Thoracic aorta (tissue), 2 donors: Measurements from ENCODE around the gene COP1. TPM values are rescaled to one million over a fixed set of nuclear protein-coding genes. Genes with fewer than 3 reads are reported as not detected.

Source experiments
- ATAC-seq: fragments of 150-250 bp; one replicate; pipeline ENCODE4 v1.8.0; 2017; ENCODE audit warnings: low read depth; ENCODE audit not compliant: insufficient number of reproducible peaks, low FRiP score
- DNase-seq: peaks from one replicate; pipeline ENCODE4 v3.0.0-alpha.2; 2020; ENCODE audit warnings: low spot score
- H3K27ac ChIP-seq, 2 donors: fragments of 200-600 bp; sonication (generic); 1 replicate in 1 of 2; 2 replicates in 1 of 2; pipeline ENCODE4 v1.5.1; 2016; ENCODE audit warnings: mild to moderate bottlenecking in 2 of 2, moderate library complexity in 2 of 2
- H3K27me3 ChIP-seq: fragments of 200-600 bp; sonication (generic); replicated peaks from 2 replicates; pipeline ENCODE4 v1.6.0; 2016; ENCODE audit warnings: mild to moderate bottlenecking; ENCODE audit not compliant: insufficient read depth
- H3K36me3 ChIP-seq: fragments of 200-600 bp; sonication (generic); one replicate; pipeline ENCODE4 v1.5.1; 2016
- H3K4me1 ChIP-seq, 2 donors: fragments of 200-600 bp; sonication (generic); 1 replicate in 1 of 2; 2 replicates in 1 of 2; pipeline versions ENCODE4 v1.5.1 to v1.6.0; 2016; ENCODE audit warnings: low read depth in 2 of 2, mild to moderate bottlenecking in 1 of 2; ENCODE audit not compliant: control insufficient read depth in 1 of 2
- H3K4me3 ChIP-seq: fragments of 200-600 bp; sonication (generic); 2 replicates; pipeline ENCODE4 v1.5.1; 2016; ENCODE audit warnings: mild to moderate bottlenecking
- H3K9me3 ChIP-seq: fragments of 200-600 bp; sonication (generic); 2 replicates; pipeline ENCODE4 v1.5.1; 2016
- CTCF ChIP-seq: fragments of 200-600 bp; sonication (generic); IDR thresholded peaks from one replicate; pipeline ENCODE4 v1.5.1; 2019; ENCODE audit warnings: antibody characterized with exemption
- total RNA-seq, 2 donors: library from RNA; depleted of rRNA; stranded (reverse); fragments of >200 nt; gene quantifications; one replicate each; pipeline versions ENCODE4 v1.1.0 to v1.2.3, GENCODE V29; 2016

The COP1 gene
- total RNA-seq, 2 donors from 2014 or later = 62.2 to 68.6 TPM

- Histone ChIP-seq H3K27ac (peak overlapping the region in 1 of 2 donors; percentile 8), H3K36me3 (no peaks in the 10 kb centered on the region), H3K27me3 (no peaks in the 10 kb centered on the region), H3K4me1 (no peaks in the 10 kb centered on the region), H3K9me3 (no peaks in the 10 kb centered on the region), H3K4me3 (no peak overlapping the region)
- ATAC-seq = peak; percentile 48
- no peak for TF ChIP-seq CTCF
- DNase-seq = no peak
Measured at GRCh38 chr1:175941164-175941563, 265.9 kb downstream of the COP1 start.

- no peak for DNase-seq
- ATAC-seq = no peak
- Histone ChIP-seq H3K4me1 (peaks cover 23 to 36% of the 10 kb centered on the region in 2 donors), H3K36me3 (no peaks in the 10 kb centered on the region), H3K27ac (no peak overlapping the region), H3K9me3 (no peaks in the 10 kb centered on the region), H3K27me3 (no peaks in the 10 kb centered on the region), H3K4me3 (no peak overlapping the region)
- TF ChIP-seq CTCF = no peak
Measured at GRCh38 chr1:175936736-175937135, 270.4 kb downstream of the COP1 start.

DNA sequence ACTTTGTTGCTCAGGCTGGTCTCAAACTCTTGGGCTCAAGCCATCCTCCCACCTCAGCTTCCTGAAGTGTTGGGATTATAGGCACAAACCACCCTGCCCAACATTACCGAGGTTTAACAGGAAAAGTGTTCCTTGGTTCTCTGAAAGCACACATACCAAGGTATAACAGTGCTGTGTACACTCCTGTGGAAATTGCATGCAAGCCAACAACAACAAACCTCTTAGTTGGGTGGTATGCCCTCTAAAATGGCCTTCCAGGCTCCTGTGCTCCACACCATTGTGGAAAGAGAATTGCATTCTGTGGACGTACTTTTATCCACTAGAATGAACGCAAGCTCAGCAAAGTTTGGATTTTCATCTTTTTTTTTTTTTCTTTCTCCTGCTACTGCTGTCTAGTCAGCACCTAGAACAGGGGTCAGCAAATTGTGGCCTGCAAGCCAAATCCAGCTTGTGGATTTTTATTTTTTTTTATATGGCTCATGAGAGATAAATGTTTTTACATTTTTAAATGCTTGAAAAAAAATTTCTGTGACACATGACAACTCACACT lies 271.4 kb downstream of the COP1 start:
- DNase-seq (no peak), ATAC-seq (no peak)
- Histone ChIP-seq H3K36me3 (no peaks in the 10 kb centered on the region), H3K27me3 (no peaks in the 10 kb centered on the region), H3K27ac (no peak overlapping the region), H3K9me3 (no peaks in the 10 kb centered on the region), H3K4me3 (no peak overlapping the region), H3K4me1 (peaks cover 25 to 41% of the 10 kb centered on the region in 2 donors)
- no peak for TF ChIP-seq CTCF

GRCh38 chr1:175935166-175935565 lies 271.9 kb downstream of the COP1 start:
- Histone ChIP-seq H3K4me3 (no peak overlapping the region), H3K27ac (no peak overlapping the region), H3K9me3 (no peaks in the 10 kb centered on the region), H3K36me3 (no peaks in the 10 kb centered on the region), H3K4me1 (peaks cover 25 to 41% of the 10 kb centered on the region in 2 donors), H3K27me3 (no peaks in the 10 kb centered on the region)
- DNase-seq = no peak
- ATAC-seq = no peak
- no peak for TF ChIP-seq CTCF

GRCh38 chr1:175933801-175934200 lies 273.3 kb downstream of the COP1 start:
- DNase-seq = no peak
- H3K9me3 ChIP-seq = no peaks in the 10 kb centered on the region
- H3K4me3 ChIP-seq = no peak overlapping the region
- H3K36me3 ChIP-seq = no peaks in the 10 kb centered on the region
- ATAC-seq = peak; percentile 37
- H3K4me1 ChIP-seq = peaks cover 25 to 47% of the 10 kb centered on the region in 2 donors
- H3K27me3 ChIP-seq = no peaks in the 10 kb centered on the region
- no peak for TF ChIP-seq CTCF
- peak overlapping the region in 1 of 2 donors; percentile 0 for H3K27ac ChIP-seq
